H1 (cell line): ENCODE data around the gene DGKI. TPM values are rescaled to one million over a fixed set of nuclear protein-coding genes. Genes with fewer than 3 reads are reported as not detected.

Experiments used
- CTCF ChIA-PET: fragments of 300-600 bp; sonication (Branson Sonifier 250); formaldehyde crosslinking; loops from one replicate; lab custom pipeline; 2021; ENCODE audit not compliant: partially characterized antibody; lab: Charles Lee
- POLR2A ChIA-PET: fragments of 300-600 bp; sonication (Branson Sonifier 250); formaldehyde crosslinking; loops from one replicate; lab custom pipeline; 2021; ENCODE audit warnings: inconsistent platforms; ENCODE audit not compliant: partially characterized antibody; lab: Charles Lee
- DNase-seq, 2 experiments: peaks; one replicate each; pipeline versions ENCODE4 v3.0.0 to v3.0.0-alpha.2; 2010 to 2022; ENCODE audit warnings: low spot score in 2 of 2, low read depth in 1 of 2, mixed read lengths in 1 of 2
- FAIRE-seq: peaks from 2 replicates; lab custom pipeline; 2011; peaks lifted over from hg19 to GRCh38; lab: Jason Lieb, UNC
- H2AFZ ChIP-seq: 2 replicates; pipeline ENCODE4 v1.8.1; 2012; ENCODE audit warnings: low read length, inconsistent platforms
- H2AK5ac ChIP-seq: 2 replicates; pipeline ENCODE4 v1.6.1; 2013; ENCODE audit warnings: low read depth, low read length
- H2BK120ac ChIP-seq: replicated peaks from 2 replicates; pipeline ENCODE3; 2013; ENCODE audit warnings: low read depth, low read length, inconsistent platforms
- H2BK12ac ChIP-seq: 2 replicates; pipeline ENCODE4 v1.6.1; 2013; ENCODE audit warnings: low read depth, low read length
- H2BK15ac ChIP-seq: 2 replicates; pipeline ENCODE4 v1.6.1; 2013; ENCODE audit warnings: low read length
- H2BK20ac ChIP-seq: 2 replicates; pipeline ENCODE4 v1.6.1; 2013; ENCODE audit warnings: low read length
- H2BK5ac ChIP-seq: 2 replicates; pipeline ENCODE4 v1.6.1; 2013; ENCODE audit warnings: low read depth, low read length
- H3K14ac ChIP-seq: 2 replicates; pipeline ENCODE4 v1.6.1; 2013; ENCODE audit warnings: inconsistent platforms; ENCODE audit not compliant: insufficient read length
- H3K18ac ChIP-seq: 2 replicates; pipeline ENCODE4 v1.6.1; 2013; ENCODE audit warnings: low read length; ENCODE audit errors: extremely low read depth
- H3K23ac ChIP-seq: 2 replicates; pipeline ENCODE4 v1.6.1; 2013; ENCODE audit warnings: inconsistent platforms; ENCODE audit not compliant: insufficient read length
- H3K23me2 ChIP-seq: 2 replicates; pipeline ENCODE4 v1.6.1; 2013; ENCODE audit warnings: low read depth, low read length
- H3K27ac ChIP-seq: 2 replicates; pipeline ENCODE4 v1.6.1; 2011; ENCODE audit warnings: low read depth, low read length, inconsistent platforms
- H3K27me3 ChIP-seq, 4 experiments: replicated peaks in 1 of 4; 1 replicate in 1 of 4; 2 replicates in 3 of 4; pipeline versions ENCODE4 v1.6.1 to v1.8.1; 2011 to 2013; ENCODE audit warnings: low read length in 3 of 4, mild to moderate bottlenecking in 3 of 4, inconsistent platforms in 2 of 4, mixed read lengths in 2 of 4, moderate library complexity in 1 of 4; ENCODE audit not compliant: control insufficient read depth in 3 of 4, insufficient read depth in 3 of 4; ENCODE audit errors: extremely low read depth in 1 of 4
- H3K36me3 ChIP-seq, 4 experiments: 2 replicates each; pipeline versions ENCODE4 v1.6.1 to v1.8.1; 2011 to 2013; ENCODE audit warnings: mild to moderate bottlenecking in 4 of 4, low read length in 3 of 4, moderate library complexity in 2 of 4, control low read depth in 1 of 4, inconsistent platforms in 1 of 4; ENCODE audit not compliant: insufficient read depth in 4 of 4, control insufficient read depth in 2 of 4
- H3K4ac ChIP-seq: replicated peaks from 2 replicates; pipeline ENCODE3; 2013; ENCODE audit warnings: low read length, low read depth, mixed read lengths, inconsistent platforms; ENCODE audit not compliant: insufficient read length
- H3K4me1 ChIP-seq, 4 experiments: replicated peaks in 1 of 4; 1 replicate in 1 of 4; 2 replicates in 3 of 4; pipeline versions ENCODE4 v1.6.1 to v1.8.1; 2011 to 2013; ENCODE audit warnings: low read length in 3 of 4, inconsistent platforms in 2 of 4, mixed read lengths in 1 of 4; ENCODE audit not compliant: insufficient read depth in 4 of 4, control insufficient read depth in 3 of 4
- H3K4me2 ChIP-seq, 2 experiments: 2 replicates each; pipeline versions ENCODE4 v1.6.1 to v1.8.1; 2011 to 2013; ENCODE audit warnings: low read depth in 2 of 2, low read length in 2 of 2, control low read depth in 1 of 2, inconsistent platforms in 1 of 2, mild to moderate bottlenecking in 1 of 2; ENCODE audit not compliant: insufficient read depth in 1 of 2
- H3K4me3 ChIP-seq, 4 experiments: fragments of 200-600, 300-600 bp in 1 of 4; sonication (generic), shearing (Covaris generic), sonication (Bioruptor Twin) in 1 of 4; 2 replicates each; pipeline versions ENCODE4 v1.5.1 to v1.8.1; 2011 to 2016; ENCODE audit warnings: low read length in 4 of 4, low read depth in 3 of 4, control low read depth in 2 of 4, inconsistent platforms in 2 of 4, mild to moderate bottlenecking in 2 of 4, mixed read lengths in 1 of 4, moderate library complexity in 1 of 4; ENCODE audit not compliant: insufficient read depth in 2 of 4; ENCODE audit errors: extremely low read depth in 1 of 4
- H3K56ac ChIP-seq: replicated peaks from 2 replicates; pipeline ENCODE3; 2013; ENCODE audit warnings: low read depth, mild to moderate bottlenecking, mixed read lengths, low read length, inconsistent platforms; ENCODE audit not compliant: insufficient read length
- H3K79me1 ChIP-seq: 2 replicates; pipeline ENCODE4 v1.6.1; 2013; ENCODE audit warnings: low read depth, low read length, control low read depth
- H3K79me2 ChIP-seq, 2 experiments: 2 replicates each; pipeline versions ENCODE4 v1.6.1 to v1.8.1; 2012 to 2013; ENCODE audit warnings: low read length in 2 of 2, mild to moderate bottlenecking in 2 of 2, inconsistent platforms in 1 of 2; ENCODE audit not compliant: insufficient read depth in 2 of 2, control insufficient read depth in 1 of 2
- H3K9ac ChIP-seq, 4 experiments: replicated peaks in 1 of 4; 1 replicate in 1 of 4; 2 replicates in 3 of 4; pipeline versions ENCODE4 v1.6.1 to v1.8.1; 2011 to 2013; ENCODE audit warnings: low read depth in 3 of 4, low read length in 3 of 4, control low read depth in 2 of 4, mild to moderate bottlenecking in 2 of 4, moderate library complexity in 2 of 4, inconsistent platforms in 1 of 4; ENCODE audit errors: extremely low read depth in 1 of 4
- H3K9me3 ChIP-seq, 2 experiments: 2 replicates each; pipeline versions ENCODE4 v1.6.1 to v1.8.1; 2012 to 2013; ENCODE audit warnings: mild to moderate bottlenecking in 2 of 2, moderate library complexity in 2 of 2, control low read depth in 1 of 2, inconsistent platforms in 1 of 2, low read depth in 1 of 2, low read length in 1 of 2, mixed read lengths in 1 of 2; ENCODE audit not compliant: insufficient read depth in 2 of 2
- H4K20me1 ChIP-seq, 2 experiments: replicated peaks in 1 of 2; 2 replicates each; pipeline versions ENCODE3 to v1.8.1; 2011 to 2013; ENCODE audit warnings: inconsistent platforms in 2 of 2, low read length in 2 of 2, mild to moderate bottlenecking in 1 of 2; ENCODE audit not compliant: insufficient read depth in 2 of 2, control insufficient read depth in 1 of 2
- H4K5ac ChIP-seq: 2 replicates; pipeline ENCODE4 v1.6.1; 2013; ENCODE audit warnings: low read length, low read depth, mixed read lengths, inconsistent platforms; ENCODE audit not compliant: insufficient read length
- H4K8ac ChIP-seq: 2 replicates; pipeline ENCODE4 v1.8.0; 2013; ENCODE audit warnings: mild to moderate bottlenecking, moderate library complexity, low read length, inconsistent platforms; ENCODE audit not compliant: insufficient read depth; ENCODE audit errors: extremely low read depth
- H4K91ac ChIP-seq: replicated peaks from 2 replicates; pipeline ENCODE3; 2013; ENCODE audit warnings: low read length, mixed read lengths, inconsistent platforms; ENCODE audit not compliant: insufficient read length
- EZH2 ChIP-seq: fragments of 200-600 bp; sonication (generic); IDR thresholded peaks from 2 replicates; pipeline ENCODE4 v1.7.1; 2012; ENCODE audit warnings: low read depth, mild to moderate bottlenecking, moderate library complexity, low read length, inconsistent platforms; ENCODE audit not compliant: severe bottlenecking
- GABPA ChIP-seq: IDR thresholded peaks from 2 replicates; pipeline ENCODE4 v1.6.1; 2011; ENCODE audit warnings: mild to moderate bottlenecking, low read length, moderate library complexity, borderline replicate concordance; ENCODE audit not compliant: insufficient read depth
- GTF2F1 ChIP-seq: IDR thresholded peaks from 2 replicates; pipeline ENCODE4 v1.6.1; 2012; ENCODE audit warnings: low read depth, low read length, improper control_type of control experiment, borderline replicate concordance
- KDM4A ChIP-seq: IDR thresholded peaks from one replicate; pipeline ENCODE4 v1.7.1; 2012; ENCODE audit warnings: low read depth, mild to moderate bottlenecking, moderate library complexity, low read length, inconsistent platforms; ENCODE audit not compliant: severe bottlenecking
- POLR2AphosphoS5 ChIP-seq: IDR thresholded peaks from 2 replicates; pipeline ENCODE4 v1.6.1; 2011; ENCODE audit warnings: low read depth, low read length
- RFX5 ChIP-seq: IDR thresholded peaks from 2 replicates; pipeline ENCODE4 v1.6.1; 2011; ENCODE audit warnings: low read depth, low read length, improper control_type of control experiment, borderline replicate concordance
- SIRT6 ChIP-seq: IDR thresholded peaks from one replicate; pipeline ENCODE4 v1.7.1; 2012; ENCODE audit warnings: low read length, inconsistent platforms
- SP1 ChIP-seq: IDR thresholded peaks from 2 replicates; pipeline ENCODE4 v1.6.1; 2011; ENCODE audit warnings: low read depth, low read length
- SP4 ChIP-seq: IDR thresholded peaks from 2 replicates; pipeline ENCODE4 v1.6.1; 2012; ENCODE audit warnings: low read length, inconsistent platforms
- TEAD4 ChIP-seq: IDR thresholded peaks from 2 replicates; pipeline ENCODE4 v1.6.1; 2012; ENCODE audit warnings: low read depth, low read length, inconsistent platforms, mixed read lengths
- YY1 ChIP-seq: IDR thresholded peaks from 2 replicates; pipeline ENCODE4 v1.6.1; 2011; ENCODE audit warnings: low read depth, mild to moderate bottlenecking, low read length
- WGBS, 2 experiments: shearing (Covaris generic) in 1 of 2; methylation state at CpG; one replicate each; pipeline versions ENCODE4 v1.1.6 to v1.1.7; 2013 to 2015; ENCODE audit warnings: low lambda C conversion rate in 2 of 2, mixed read lengths in 2 of 2, inconsistent platforms in 1 of 2, low coverage in 1 of 2, missing lambda C conversion rate in 1 of 2; ENCODE audit not compliant: insufficient replicate concordance in 2 of 2, insufficient coverage in 1 of 2, insufficient read length in 1 of 2; ENCODE audit errors: extremely low coverage in 1 of 2, missing lambda C conversion rate in 1 of 2; 5-methylcytosine and 5-hydroxymethylcytosine counted together
- polyA plus RNA-seq, 7 experiments: library from polyadenylated mRNA; depleted of rRNA in 3 of 7; stranded (reverse) in 5 of 7; unstranded in 2 of 7; fragments of >200 nt in 5 of 7; fragments of 200-250 nt in 2 of 7; gene quantifications; 1 replicate in 5 of 7; 2 replicates in 1 of 7; 4 replicates in 1 of 7; pipeline versions ENCODE4 v1.2.1 to v1.2.3, GENCODE V29; 2011 to 2013; ENCODE audit warnings: missing spikeins in 2 of 7, mixed read lengths in 2 of 7
- total RNA-seq: library from RNA; stranded (reverse); fragmentation: NEBNext Ultra II Directional; extraction: Animal tissue kit (Norgen Biotek cat#: 25700); gene quantifications from 2 replicates; pipeline ENCODE4 v1.2.1, GENCODE V29; 2021
- TF ChIP-seq, protein P1 (sequence below): IDR thresholded peaks from 2 replicates; pipeline ENCODE4 v1.6.1; 2011; ENCODE audit warnings: low read length, improper control_type of control experiment

DGKI gene
- total and polyA plus RNA-seq, 2 of the 8 experiments (the other 6 are each of a cell fraction or from before 2014, with no cell fraction given): 0.20 to 0.71 TPM

DNA sequence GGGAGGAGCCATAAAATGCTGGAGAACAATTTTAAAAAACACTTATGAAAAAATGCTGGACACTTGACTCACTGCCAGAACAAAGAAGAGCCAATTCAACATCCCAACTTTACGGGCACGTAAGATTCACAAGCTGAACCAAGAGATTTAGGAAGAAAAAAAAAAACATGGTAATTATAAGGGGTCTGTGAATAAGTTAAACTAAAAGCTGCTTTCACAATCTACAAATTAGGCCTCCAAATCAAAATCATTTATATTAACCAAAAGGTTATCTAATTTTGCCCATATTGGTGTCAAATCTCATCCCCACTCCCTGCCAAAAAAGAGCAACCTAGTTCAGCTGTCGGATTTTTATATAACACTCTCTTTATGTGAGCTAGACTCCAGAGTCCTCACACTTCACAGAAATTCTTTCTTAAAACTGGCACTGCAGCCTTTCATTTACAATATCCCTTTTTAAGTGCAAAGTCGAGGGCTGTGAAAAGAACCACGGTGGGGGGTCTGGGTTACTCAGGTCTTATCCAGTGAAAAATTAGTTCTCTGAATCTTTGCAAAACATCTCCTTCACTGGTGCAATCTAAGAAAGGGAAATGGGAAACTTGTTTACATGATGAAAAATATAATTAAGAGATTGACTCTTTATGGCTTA lies 30.4 kb upstream of the DGKI start:
- no peak overlapping the region for H3K18ac ChIP-seq
- no peak overlapping the region for H4K5ac ChIP-seq
- H4K8ac ChIP-seq: no peak overlapping the region
- 55% methylated on average over 5 of the region's 5 CpGs; no CpG with 5 or more reads in 1 of the 2 experiments for WGBS, 2 experiments
- no peak overlapping the region for H4K91ac ChIP-seq
- no peak overlapping the region for H2BK15ac ChIP-seq
- H3K9ac ChIP-seq: no peak overlapping the region
- H3K36me3 ChIP-seq: peaks cover 0 to 30% (median 8%) of the 10 kb centered on the region in 4 experiments; a peak in 7 of 8 replicates
- no peak overlapping the region for H3K4ac ChIP-seq
- no peak overlapping the region for H2AFZ ChIP-seq
- no peak overlapping the region for H2BK5ac ChIP-seq
- H3K79me1 ChIP-seq: no peaks in the 10 kb centered on the region
- no peak overlapping the region for H3K23ac ChIP-seq
- H3K4me2 ChIP-seq: no peak overlapping the region; a peak in 1 of 4 replicates
- no peak overlapping the region for H3K27ac ChIP-seq
- H2BK12ac ChIP-seq: no peak overlapping the region
- H2BK120ac ChIP-seq: no peak overlapping the region
- no peak for FAIRE-seq
- no peak overlapping the region for H3K4me3 ChIP-seq
- no peaks in the 10 kb centered on the region; the same call in 1 of the 2 replicates for H3K23me2 ChIP-seq
- peaks cover 1 to 4% of the 10 kb centered on the region in 2 experiments; a peak in 2 of 4 replicates for H3K9me3 ChIP-seq
- CTCF ChIA-PET: interaction anchor here (1.2 to 1.3 kb wide), 3 partner anchors 10 to 16 kb away, joined by 3 read pairs; no protein-coding TSS in a partner anchor
- H4K20me1 ChIP-seq: no peaks in the 10 kb centered on the region
- peak overlapping the region; percentile 55; the same call in 1 of the 2 replicates for H2BK20ac ChIP-seq
- H3K4me1 ChIP-seq: peaks cover 9 to 31% (median 27%) of the 10 kb centered on the region in 4 experiments; a peak in 5 of 7 replicates
- no peak for DNase-seq
- H3K56ac ChIP-seq: no peak overlapping the region
- no peaks in the 10 kb centered on the region for H3K79me2 ChIP-seq
- no peak overlapping the region for H2AK5ac ChIP-seq
- TF ChIP-seq POLR2AphosphoS5 (no peak), KDM4A (no peak), EZH2 (no peak), SP4 (no peak), GTF2F1 (no peak), SP1 (no peak), TEAD4 (no peak), GABPA (no peak), YY1 (no peak), RFX5 (no peak), SIRT6 (no peak)
- TF ChIP-seq, protein P1, sequence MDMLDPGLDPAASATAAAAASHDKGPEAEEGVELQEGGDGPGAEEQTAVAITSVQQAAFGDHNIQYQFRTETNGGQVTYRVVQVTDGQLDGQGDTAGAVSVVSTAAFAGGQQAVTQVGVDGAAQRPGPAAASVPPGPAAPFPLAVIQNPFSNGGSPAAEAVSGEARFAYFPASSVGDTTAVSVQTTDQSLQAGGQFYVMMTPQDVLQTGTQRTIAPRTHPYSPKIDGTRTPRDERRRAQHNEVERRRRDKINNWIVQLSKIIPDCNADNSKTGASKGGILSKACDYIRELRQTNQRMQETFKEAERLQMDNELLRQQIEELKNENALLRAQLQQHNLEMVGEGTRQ: no peak
- TF ChIP-seq, all 59 proteins: peak for 0
- Histone ChIP-seq H3K27me3 (no peaks in the 10 kb centered on the region), H3K14ac (no peak overlapping the region)
- POLR2A ChIA-PET: interaction anchor here (2.6 kb wide), 1 partner anchor 10 kb away, joined by 5 read pairs; no protein-coding TSS in a partner anchor
